Peyer's patch (tissue), 4 donors: ENCODE measurements around the gene THRAP3.

Experiments used
- POLR2A ChIP-seq, 2 donors: fragments of 450-650 bp; IDR thresholded peaks; one replicate each; pipeline ENCODE4 v1.5.1; 2017; ENCODE audit warnings: antibody characterized with exemption in 2 of 2, mild to moderate bottlenecking in 2 of 2, moderate library complexity in 2 of 2
- TF ChIP-seq, protein P1 (sequence below), 6 experiments: fragments of 450-650 bp in 4 of 6; fragments of 200-600 bp in 2 of 6; sonication (generic) in 1 of 6; IDR thresholded peaks; one replicate each; pipeline ENCODE4 v1.5.1; 2017 to 2019; ENCODE audit warnings: antibody characterized with exemption in 6 of 6, mild to moderate bottlenecking in 3 of 6, moderate library complexity in 1 of 6

- TF ChIP-seq, protein P1, sequence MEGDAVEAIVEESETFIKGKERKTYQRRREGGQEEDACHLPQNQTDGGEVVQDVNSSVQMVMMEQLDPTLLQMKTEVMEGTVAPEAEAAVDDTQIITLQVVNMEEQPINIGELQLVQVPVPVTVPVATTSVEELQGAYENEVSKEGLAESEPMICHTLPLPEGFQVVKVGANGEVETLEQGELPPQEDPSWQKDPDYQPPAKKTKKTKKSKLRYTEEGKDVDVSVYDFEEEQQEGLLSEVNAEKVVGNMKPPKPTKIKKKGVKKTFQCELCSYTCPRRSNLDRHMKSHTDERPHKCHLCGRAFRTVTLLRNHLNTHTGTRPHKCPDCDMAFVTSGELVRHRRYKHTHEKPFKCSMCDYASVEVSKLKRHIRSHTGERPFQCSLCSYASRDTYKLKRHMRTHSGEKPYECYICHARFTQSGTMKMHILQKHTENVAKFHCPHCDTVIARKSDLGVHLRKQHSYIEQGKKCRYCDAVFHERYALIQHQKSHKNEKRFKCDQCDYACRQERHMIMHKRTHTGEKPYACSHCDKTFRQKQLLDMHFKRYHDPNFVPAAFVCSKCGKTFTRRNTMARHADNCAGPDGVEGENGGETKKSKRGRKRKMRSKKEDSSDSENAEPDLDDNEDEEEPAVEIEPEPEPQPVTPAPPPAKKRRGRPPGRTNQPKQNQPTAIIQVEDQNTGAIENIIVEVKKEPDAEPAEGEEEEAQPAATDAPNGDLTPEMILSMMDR (IDR thresholded peaks at IDR 0.05), result no peak
- TF ChIP-seq POLR2A (IDR thresholded peaks at IDR 0.05), result no peak
Observed at GRCh38 chr1:36279110-36279788, 55.0 kb downstream of the THRAP3 start.
